H1 (cell line): ENCODE measurements around the gene HMCES. TPM values are rescaled to one million over a fixed set of nuclear protein-coding genes. Genes with fewer than 3 reads are reported as not detected.

Source experiments
- BACH1 ChIP-seq: IDR thresholded peaks from 2 replicates; pipeline ENCODE4 v1.6.1; 2012; ENCODE audit warnings: low read length, improper control_type of control experiment
- BCL11A ChIP-seq, 2 experiments: IDR thresholded peaks; one replicate each; pipeline ENCODE4 v1.6.1; 2011; ENCODE audit warnings: low read depth in 2 of 2, low read length in 2 of 2, mild to moderate bottlenecking in 2 of 2
- BRCA1 ChIP-seq: IDR thresholded peaks from 2 replicates; pipeline ENCODE4 v1.6.1; 2012; ENCODE audit warnings: low read depth, low read length, improper control_type of control experiment
- CBX5 ChIP-seq: fragments of 300-800, 300-1000 bp; sonication (generic); IDR thresholded peaks from 2 replicates; pipeline ENCODE4 v1.7.1; 2016; ENCODE audit warnings: antibody characterized with exemption, low read length, low read depth
- CBX8 ChIP-seq: fragments of 300-800, 300-1000 bp; sonication (generic); IDR thresholded peaks from 2 replicates; pipeline ENCODE4 v1.7.1; 2016; ENCODE audit warnings: low read depth, low read length, borderline replicate concordance
- CREB1 ChIP-seq: IDR thresholded peaks from 2 replicates; pipeline ENCODE4 v1.6.1; 2012; ENCODE audit warnings: inconsistent platforms
- E2F6 ChIP-seq: IDR thresholded peaks from 2 replicates; pipeline ENCODE4 v1.6.1; 2012; ENCODE audit warnings: inconsistent platforms
- JUN ChIP-seq: IDR thresholded peaks from 2 replicates; pipeline ENCODE4 v1.6.1; 2011; ENCODE audit warnings: low read depth, mild to moderate bottlenecking, improper control_type of control experiment, low read length
- KDM1A ChIP-seq: fragments of 200-600, 300-600 bp; sonication (generic); IDR thresholded peaks from 2 replicates; pipeline ENCODE4 v1.7.1; 2016; ENCODE audit warnings: mild to moderate bottlenecking, low read length, borderline replicate concordance
- KDM4A ChIP-seq: IDR thresholded peaks from one replicate; pipeline ENCODE4 v1.7.1; 2012; ENCODE audit warnings: low read depth, mild to moderate bottlenecking, moderate library complexity, low read length, inconsistent platforms; ENCODE audit not compliant: severe bottlenecking
- MAFK ChIP-seq: IDR thresholded peaks from 2 replicates; pipeline ENCODE4 v1.6.1; 2012; ENCODE audit warnings: low read depth, mild to moderate bottlenecking, improper control_type of control experiment, low read length
- MAX ChIP-seq: IDR thresholded peaks from 2 replicates; pipeline ENCODE4 v1.6.1; 2012; ENCODE audit warnings: inconsistent platforms
- NANOG ChIP-seq: IDR thresholded peaks from 2 replicates; pipeline ENCODE4 v1.6.1; 2011; ENCODE audit warnings: low read length, low read depth, mild to moderate bottlenecking, inconsistent platforms; ENCODE audit not compliant: insufficient read depth, poor library complexity, severe bottlenecking
- NRF1 ChIP-seq: IDR thresholded peaks from 2 replicates; pipeline ENCODE4 v1.6.1; 2011; ENCODE audit warnings: mild to moderate bottlenecking, low read depth, low read length, improper control_type of control experiment
- POLR2A ChIP-seq, 2 experiments: IDR thresholded peaks; 1 replicate in 1 of 2; 2 replicates in 1 of 2; pipeline ENCODE4 v1.6.1; 2011; ENCODE audit warnings: low read depth in 2 of 2, low read length in 2 of 2, mild to moderate bottlenecking in 2 of 2; ENCODE audit errors: control extremely low read depth in 1 of 2
- POLR2AphosphoS5 ChIP-seq: IDR thresholded peaks from 2 replicates; pipeline ENCODE4 v1.6.1; 2011; ENCODE audit warnings: low read depth, low read length
- RAD21 ChIP-seq, 2 experiments: IDR thresholded peaks in 1 of 2; conservative IDR thresholded peaks in 1 of 2; 2 replicates each; pipeline ENCODE4 v1.6.1; 2011; ENCODE audit warnings: low read depth in 2 of 2, low read length in 2 of 2, improper control_type of control experiment in 1 of 2, inconsistent platforms in 1 of 2, mild to moderate bottlenecking in 1 of 2, moderate library complexity in 1 of 2
- RFX5 ChIP-seq: IDR thresholded peaks from 2 replicates; pipeline ENCODE4 v1.6.1; 2011; ENCODE audit warnings: low read depth, low read length, improper control_type of control experiment, borderline replicate concordance
- SIRT6 ChIP-seq: IDR thresholded peaks from one replicate; pipeline ENCODE4 v1.7.1; 2012; ENCODE audit warnings: low read length, inconsistent platforms
- SIX5 ChIP-seq: IDR thresholded peaks from 2 replicates; pipeline ENCODE4 v1.6.1; 2011; ENCODE audit warnings: mild to moderate bottlenecking, low read depth, low read length
- SP2 ChIP-seq: IDR thresholded peaks from 2 replicates; pipeline ENCODE4 v1.6.1; 2012; ENCODE audit warnings: mild to moderate bottlenecking, low read length, inconsistent platforms
- SP4 ChIP-seq: IDR thresholded peaks from 2 replicates; pipeline ENCODE4 v1.6.1; 2012; ENCODE audit warnings: low read length, inconsistent platforms
- SUZ12 ChIP-seq: fragments of 200-600 bp; sonication (generic); IDR thresholded peaks from 2 replicates; pipeline ENCODE4 v1.6.1; 2012; ENCODE audit warnings: mild to moderate bottlenecking, inconsistent platforms, low read length, moderate library complexity, mixed read lengths
- TBP ChIP-seq: IDR thresholded peaks from 2 replicates; pipeline ENCODE4 v1.6.1; 2011; ENCODE audit warnings: low read depth, low read length, improper control_type of control experiment
- TEAD4 ChIP-seq: IDR thresholded peaks from 2 replicates; pipeline ENCODE4 v1.6.1; 2012; ENCODE audit warnings: low read depth, low read length, inconsistent platforms, mixed read lengths
- YY1 ChIP-seq: IDR thresholded peaks from 2 replicates; pipeline ENCODE4 v1.6.1; 2011; ENCODE audit warnings: low read depth, mild to moderate bottlenecking, low read length
- ZNF274 ChIP-seq: IDR thresholded peaks from 2 replicates; pipeline ENCODE4 v1.7.0; 2012; ENCODE audit warnings: low read length, borderline replicate concordance; ENCODE audit errors: extremely low read depth
- polyA plus RNA-seq, 7 experiments: library from polyadenylated mRNA; depleted of rRNA in 3 of 7; stranded (reverse) in 5 of 7; unstranded in 2 of 7; fragments of >200 nt in 5 of 7; fragments of 200-250 nt in 2 of 7; gene quantifications; 1 replicate in 5 of 7; 2 replicates in 1 of 7; 4 replicates in 1 of 7; pipeline versions ENCODE4 v1.2.1 to v1.2.3, GENCODE V29; 2011 to 2013; ENCODE audit warnings: missing spikeins in 2 of 7, mixed read lengths in 2 of 7
- total RNA-seq: library from RNA; stranded (reverse); fragmentation: NEBNext Ultra II Directional; extraction: Animal tissue kit (Norgen Biotek cat#: 25700); gene quantifications from 2 replicates; pipeline ENCODE4 v1.2.1, GENCODE V29; 2021

The HMCES gene
- total and polyA plus RNA-seq, 2 of the 8 experiments (the other 6 are each of a cell fraction or from before 2014, with no cell fraction given) = 27.6 to 49.5 TPM

GRCh38 chr3:129305592-129306091 lies 27.0 kb downstream of the HMCES start (continued):
- peak; percentile 69; the same call in 1 of the 2 replicates for TF ChIP-seq YY1
- TF ChIP-seq BRCA1 = no peak
- peak; percentile 78; the same call in 1 of the 2 replicates for TF ChIP-seq POLR2AphosphoS5
- no peak for TF ChIP-seq ZNF274
- TF ChIP-seq NRF1 = no peak
- TF ChIP-seq CBX5 = no peak
- TF ChIP-seq MAX = peak; percentile 46; the same call in 1 of the 2 replicates
- peak; percentile 59; the same call in 1 of the 2 replicates for TF ChIP-seq CREB1
- peak; percentile 74 for TF ChIP-seq NANOG
- no peak for TF ChIP-seq RFX5
- TF ChIP-seq SIX5 = no peak
- TF ChIP-seq KDM1A = no peak
- no peak for TF ChIP-seq CBX8
- no peak for TF ChIP-seq KDM4A
- TF ChIP-seq BCL11A (IDR thresholded peaks at IDR 0.05; ENCODE audit: low read depth in 2 of 2, low read length in 2 of 2) = no peak
- peak; percentile 44; the same call in 1 of the 2 replicates for TF ChIP-seq TEAD4
- TF ChIP-seq SP2 = no peak
- TF ChIP-seq TBP = peak; percentile 62
- peak; percentile 53; the same call in 1 of the 2 replicates for TF ChIP-seq BACH1
- TF ChIP-seq POLR2A (IDR thresholded peaks at IDR 0.05; ENCODE audit: control extremely low read depth in 1 of 2, low read depth in 2 of 2, low read length in 2 of 2) = peak; percentile 63 to 78
- TF ChIP-seq SIRT6 = no peak
- TF ChIP-seq MAFK = no peak
- peak in 1 of 2 experiments; percentile 6; a peak in 1 of 4 replicates for TF ChIP-seq RAD21 (IDR thresholded peaks at IDR 0.05 in 1 of 2, conservative IDR thresholded peaks at IDR 0.05 in 1 of 2; ENCODE audit: low read depth in 2 of 2, low read length in 2 of 2)
- no peak for TF ChIP-seq SP4
- TF ChIP-seq E2F6 = no peak
- TF ChIP-seq SUZ12 = no peak
- no peak for TF ChIP-seq JUN
